Ishikawa (cell line): Measurements from ENCODE around the gene SMAD3.

Experiments used
- CEBPB ChIP-seq: IDR thresholded peaks from 2 replicates; pipeline ENCODE4 v1.6.1; 2012
- CREB1 ChIP-seq: IDR thresholded peaks from 2 replicates; pipeline ENCODE4 v1.6.1; 2012; ENCODE audit warnings: low read depth
- EGR1 ChIP-seq: IDR thresholded peaks from 2 replicates; pipeline ENCODE4 v1.6.1; 2012
- EP300 ChIP-seq: IDR thresholded peaks from 2 replicates; pipeline ENCODE4 v1.6.1; 2012; ENCODE audit warnings: borderline replicate concordance
- FOXM1 ChIP-seq: IDR thresholded peaks from 2 replicates; pipeline ENCODE4 v1.6.1; 2012; ENCODE audit warnings: low read depth, borderline replicate concordance
- MAX ChIP-seq: IDR thresholded peaks from 2 replicates; pipeline ENCODE4 v1.6.1; 2012
- NFIC ChIP-seq: IDR thresholded peaks from 2 replicates; pipeline ENCODE4 v1.6.1; 2012
- RAD21 ChIP-seq: IDR thresholded peaks from 2 replicates; pipeline ENCODE4 v1.6.1; 2012; ENCODE audit warnings: low read depth
- REST ChIP-seq: IDR thresholded peaks from 2 replicates; pipeline ENCODE4 v1.6.1; 2012; ENCODE audit warnings: low read depth, mild to moderate bottlenecking
- TAF1 ChIP-seq: IDR thresholded peaks from 2 replicates; pipeline ENCODE4 v1.6.1; 2012; ENCODE audit warnings: low read depth, mild to moderate bottlenecking
- TCF12 ChIP-seq: IDR thresholded peaks from 2 replicates; pipeline ENCODE4 v1.6.1; 2012; ENCODE audit warnings: low read depth
- TEAD4 ChIP-seq: IDR thresholded peaks from 2 replicates; pipeline ENCODE4 v1.6.1; 2012
- USF1 ChIP-seq: IDR thresholded peaks from 2 replicates; pipeline ENCODE4 v1.6.1; 2012
- YY1 ChIP-seq: IDR thresholded peaks from 2 replicates; pipeline ENCODE4 v1.6.1; 2012; ENCODE audit warnings: low read depth
- ZBTB7A ChIP-seq: IDR thresholded peaks from 2 replicates; pipeline ENCODE4 v1.6.1; 2012; ENCODE audit warnings: low read depth

SMAD3 gene

GRCh38 chr15:67208396-67208795 is 143.0 kb downstream of the SMAD3 start:
- no peak for TF ChIP-seq CEBPB
- no peak for TF ChIP-seq NFIC
- TF ChIP-seq USF1: no peak
- no peak for TF ChIP-seq CREB1
- no peak for TF ChIP-seq EP300

- TF ChIP-seq NFIC (no peak), USF1 (no peak), TEAD4 (no peak)
Measured at GRCh38 chr15:67210555-67211168, 145.3 kb downstream of the SMAD3 start.

GRCh38 chr15:67212684-67213367 is 147.4 kb downstream of the SMAD3 start:
- TF ChIP-seq TEAD4: no peak
- no peak for TF ChIP-seq CEBPB
- TF ChIP-seq NFIC: no peak
- TF ChIP-seq ZBTB7A: no peak
- no peak for TF ChIP-seq EGR1
- no peak for TF ChIP-seq YY1
- TF ChIP-seq FOXM1: no peak
- TF ChIP-seq CREB1: no peak
- TF ChIP-seq TCF12: no peak
- TF ChIP-seq REST: no peak
- TF ChIP-seq TAF1: no peak

GRCh38 chr15:67215102-67215501 is 149.7 kb downstream of the SMAD3 start:
- TF ChIP-seq FOXM1 (no peak), MAX (no peak), TEAD4 (no peak), TAF1 (no peak), EP300 (no peak), EGR1 (no peak), RAD21 (no peak)

- TF ChIP-seq TAF1: no peak
Measured at GRCh38 chr15:67216859-67217258, 151.5 kb downstream of the SMAD3 start.

GRCh38 chr15:67218428-67218827 is 153.0 kb downstream of the SMAD3 start:
- TF ChIP-seq TEAD4: no peak
- TF ChIP-seq ZBTB7A: no peak
- TF ChIP-seq EGR1: no peak
- TF ChIP-seq CEBPB: no peak
- TF ChIP-seq TCF12: no peak
- no peak for TF ChIP-seq CREB1
- no peak for TF ChIP-seq EP300
- no peak for TF ChIP-seq YY1
- TF ChIP-seq RAD21: no peak
- TF ChIP-seq REST: no peak
- no peak for TF ChIP-seq MAX
- no peak for TF ChIP-seq NFIC
- TF ChIP-seq FOXM1: no peak
- no peak for TF ChIP-seq TAF1
- no peak for TF ChIP-seq USF1
